GM12878 (cell line): ENCODE results near the gene DIP2B. TPM values are rescaled to one million over a fixed set of nuclear protein-coding genes. Genes with fewer than 3 reads are reported as not detected.

ENCODE experiments used
- HSF1 ChIP-seq: fragments of 150-350 bp; IDR thresholded peaks from 2 replicates; pipeline ENCODE4 v1.6.1; 2014; ENCODE audit warnings: mild to moderate bottlenecking, low read depth, low read length
- IRF4 ChIP-seq: IDR thresholded peaks from 2 replicates; pipeline ENCODE4 v1.6.1; 2011; ENCODE audit warnings: low read depth, low read length
- NFYB ChIP-seq: IDR thresholded peaks from 2 replicates; pipeline ENCODE4 v1.6.1; 2011; ENCODE audit warnings: low read depth, mild to moderate bottlenecking, low read length, improper control_type of control experiment, moderate library complexity; ENCODE audit not compliant: insufficient read depth
- NR2F1 ChIP-seq: fragments of 450-650 bp; conservative IDR thresholded peaks from 2 replicates; pipeline ENCODE4 v1.6.1; 2017; ENCODE audit warnings: mild to moderate bottlenecking
- SMARCA5 ChIP-seq: fragments of 450-650 bp; IDR thresholded peaks from 2 replicates; pipeline ENCODE4 v1.6.1; 2017; ENCODE audit warnings: mild to moderate bottlenecking
- ZNF687 ChIP-seq: fragments of 450-650 bp; IDR thresholded peaks from 2 replicates; pipeline ENCODE4 v1.6.1; 2017; ENCODE audit warnings: mild to moderate bottlenecking, moderate library complexity
- polyA plus RNA-seq, 11 experiments: library from polyadenylated mRNA; depleted of rRNA in 4 of 11; unstranded in 6 of 11; stranded (reverse) in 5 of 11; fragments of >200 nt; fragmentation: Nextera tagmentation in 4 of 11; fragmentation: Illumina TruSeq in 1 of 11; extraction: Ambion mirVana in 4 of 11; extraction: Trizol in 1 of 11; gene quantifications; 1 replicate in 1 of 11; 2 replicates in 10 of 11; pipeline versions ENCODE4 v1.2.1 to v1.2.3, GENCODE V29; 2011 to 2016; ENCODE audit warnings: inconsistent platforms in 2 of 11, missing spikeins in 2 of 11, low read depth in 1 of 11
- total RNA-seq, 4 experiments: library from RNA; depleted of rRNA in 3 of 4; stranded (reverse); fragments of >200 nt in 3 of 4; fragmentation: Illumina TruSeq in 1 of 4; extraction: Trizol in 1 of 4; gene quantifications; 2 replicates each; pipeline versions ENCODE4 v1.2.1 to v1.2.3, GENCODE V29; 2013 to 2021
- TF ChIP-seq, protein P1 (sequence below): fragments of 450-650 bp; IDR thresholded peaks from 2 replicates; pipeline ENCODE4 v1.6.1; 2014; ENCODE audit warnings: mild to moderate bottlenecking

DIP2B gene
- total and polyA plus RNA-seq, 10 of the 15 experiments (the other 5 are each of a cell fraction or from before 2014, with no cell fraction given) = 4.5 to 30.0 (median 18.6) TPM

- TF ChIP-seq SMARCA5 (no peak), NFYB (no peak), NR2F1 (no peak), HSF1 (no peak), ZNF687 (no peak), IRF4 (no peak)
- TF ChIP-seq, protein P1, sequence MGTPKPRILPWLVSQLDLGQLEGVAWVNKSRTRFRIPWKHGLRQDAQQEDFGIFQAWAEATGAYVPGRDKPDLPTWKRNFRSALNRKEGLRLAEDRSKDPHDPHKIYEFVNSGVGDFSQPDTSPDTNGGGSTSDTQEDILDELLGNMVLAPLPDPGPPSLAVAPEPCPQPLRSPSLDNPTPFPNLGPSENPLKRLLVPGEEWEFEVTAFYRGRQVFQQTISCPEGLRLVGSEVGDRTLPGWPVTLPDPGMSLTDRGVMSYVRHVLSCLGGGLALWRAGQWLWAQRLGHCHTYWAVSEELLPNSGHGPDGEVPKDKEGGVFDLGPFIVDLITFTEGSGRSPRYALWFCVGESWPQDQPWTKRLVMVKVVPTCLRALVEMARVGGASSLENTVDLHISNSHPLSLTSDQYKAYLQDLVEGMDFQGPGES = no peak
Measured at GRCh38 chr12:50699154-50699553, 194.4 kb downstream of the DIP2B start (continued).
